Activated CD4-positive, CD25-positive, alpha-beta regulatory T cell treated with anti-CD3 and anti-CD28 coated beads, Interleukin-2, amount 50 U/mL, for 16 hours (primary cell): ENCODE results near the gene BTBD9.
"Not testable (repeated sequence)": the region's sequence is repeated elsewhere in the genome, so short reads cannot be mapped to it uniquely, and the experiment has no call there.

Experiments
- DNase-seq: peaks from one replicate; pipeline ENCODE4 v3.0.0-alpha.2; 2020; ENCODE audit warnings: low read depth, low spot score

BTBD9 gene

DNA sequence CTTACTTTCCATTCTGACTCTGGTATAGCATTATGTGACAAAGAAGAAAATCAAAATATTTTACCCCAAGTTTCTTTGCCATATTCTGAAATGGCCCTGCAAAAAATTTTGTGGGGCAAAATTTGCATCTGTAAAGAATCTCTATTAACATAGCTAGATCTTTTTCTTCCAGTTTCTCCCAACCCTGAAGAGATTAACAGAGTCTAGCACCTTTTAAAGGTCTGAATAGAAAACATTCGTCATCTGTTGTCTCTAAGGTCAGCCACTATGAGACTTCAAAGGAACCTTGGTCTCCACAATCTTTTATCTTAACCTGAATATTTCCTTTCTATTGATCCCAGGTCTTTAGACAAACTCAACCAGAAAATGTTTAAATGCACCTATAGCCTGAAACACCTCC lies 205.7 kb downstream of the BTBD9 start:
- no peak for DNase-seq

DNA sequence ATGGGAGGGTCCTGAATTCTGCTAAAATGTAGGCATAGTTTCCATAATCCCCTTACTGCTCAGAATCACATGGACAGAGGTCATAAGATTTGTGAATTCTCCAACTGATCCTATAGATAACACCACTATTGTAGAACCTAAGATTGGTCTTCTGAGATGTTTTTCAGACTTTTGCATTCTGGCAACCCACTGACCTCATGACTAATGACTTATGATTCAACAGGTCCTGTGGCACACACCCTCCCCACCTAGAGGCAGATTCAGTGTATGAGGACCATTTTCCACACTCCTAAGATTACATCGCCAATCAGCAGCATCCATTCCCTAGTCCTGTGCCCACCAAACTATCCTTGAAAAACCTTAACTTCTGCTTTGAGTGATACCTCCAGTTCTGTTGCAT lies 207.2 kb downstream of the BTBD9 start:
- DNase-seq: no peak

DNA sequence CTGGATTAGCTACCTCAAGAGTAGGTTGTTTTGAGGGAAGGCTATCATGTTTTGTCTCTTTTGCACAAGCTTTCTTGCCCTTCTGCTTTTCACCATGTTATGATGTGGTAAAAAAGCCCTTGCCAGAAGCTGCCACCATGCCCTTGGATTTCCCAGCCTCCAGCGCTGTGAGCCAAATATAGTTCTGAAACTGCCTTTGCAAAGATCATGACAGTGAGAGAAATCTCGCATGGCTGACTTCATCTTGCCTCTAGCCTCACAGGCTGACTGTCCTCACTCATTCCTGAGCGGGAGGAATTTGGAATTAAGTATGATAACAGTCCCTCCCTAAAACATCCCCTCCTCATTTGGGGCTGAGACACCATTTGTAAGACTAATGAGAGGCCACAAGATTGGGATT lies 207.7 kb downstream of the BTBD9 start:
- DNase-seq: no peak

GRCh38 chr6:38429546-38429945 lies 210.2 kb downstream of the BTBD9 start:
- no peak for DNase-seq

GRCh38 chr6:38427492-38428210 lies 212.1 kb downstream of the BTBD9 start:
- DNase-seq: no peak

GRCh38 chr6:38425788-38426488 lies 213.8 kb downstream of the BTBD9 start:
- DNase-seq: not testable (repeated sequence)

GRCh38 chr6:38423746-38424145 lies 216.0 kb downstream of the BTBD9 start:
- DNase-seq: no peak

DNA sequence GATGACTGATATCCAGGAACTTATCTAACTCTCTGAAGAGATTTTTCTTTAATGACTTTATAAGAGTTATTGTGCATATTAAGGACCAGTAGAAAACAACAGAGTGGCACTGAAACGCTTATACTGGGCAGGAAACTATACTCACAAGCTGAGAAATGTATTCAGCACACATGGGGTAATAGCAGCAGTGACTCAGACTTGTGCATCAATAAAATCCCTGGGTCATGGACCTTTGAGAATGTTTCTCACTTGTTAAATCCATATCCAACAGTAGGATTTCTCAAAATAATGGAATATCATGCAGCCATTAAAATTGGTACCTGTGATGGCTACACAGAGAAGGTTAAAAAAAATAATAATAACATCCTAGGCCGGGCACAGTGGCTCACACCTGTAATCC lies 219.5 kb downstream of the BTBD9 start:
- DNase-seq: no peak

GRCh38 chr6:38417521-38417920 lies 222.2 kb downstream of the BTBD9 start:
- DNase-seq: no peak

- DNase-seq: no peak
Observed at GRCh38 chr6:38415231-38416005, 224.3 kb downstream of the BTBD9 start.

GRCh38 chr6:38413102-38413800 lies 226.5 kb downstream of the BTBD9 start:
- DNase-seq: no peak

- no peak for DNase-seq
Observed at GRCh38 chr6:38407192-38407591, 232.5 kb downstream of the BTBD9 start.

- no peak for DNase-seq
Observed at GRCh38 chr6:38406096-38406495, 233.6 kb downstream of the BTBD9 start.

DNA sequence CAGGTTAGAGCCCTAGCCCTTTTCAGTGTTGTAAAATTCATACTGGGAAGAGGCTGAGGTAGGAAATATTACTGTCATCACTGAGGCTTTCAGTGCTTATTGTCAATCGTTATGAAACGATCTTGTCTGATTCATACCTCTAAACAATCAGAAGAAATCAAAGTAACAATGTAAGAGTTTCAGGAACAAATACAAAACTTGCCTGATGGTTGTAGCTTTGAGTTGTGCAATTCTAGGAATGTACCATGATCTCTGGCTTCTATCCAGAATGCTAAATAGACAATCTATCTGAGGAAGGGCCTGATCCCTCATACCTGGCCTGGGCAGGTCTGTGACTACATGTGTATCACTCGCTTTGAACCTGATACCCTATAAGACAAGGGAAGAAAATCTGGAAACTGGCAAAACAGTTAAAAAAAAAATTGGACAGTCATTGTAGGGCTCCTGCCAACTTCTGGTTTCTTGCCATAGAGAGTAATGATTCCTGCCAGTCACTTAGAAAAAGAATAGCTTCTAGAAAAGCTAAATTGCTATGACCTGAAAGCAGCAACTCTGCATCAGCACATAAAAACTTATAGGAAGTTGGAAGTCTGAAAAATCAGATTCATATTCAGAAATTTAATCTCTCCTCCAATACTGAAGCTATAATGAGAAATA lies 234.7 kb downstream of the BTBD9 start:
- no peak for DNase-seq

GRCh38 chr6:38404355-38404754 lies 235.4 kb downstream of the BTBD9 start:
- no peak for DNase-seq

DNA sequence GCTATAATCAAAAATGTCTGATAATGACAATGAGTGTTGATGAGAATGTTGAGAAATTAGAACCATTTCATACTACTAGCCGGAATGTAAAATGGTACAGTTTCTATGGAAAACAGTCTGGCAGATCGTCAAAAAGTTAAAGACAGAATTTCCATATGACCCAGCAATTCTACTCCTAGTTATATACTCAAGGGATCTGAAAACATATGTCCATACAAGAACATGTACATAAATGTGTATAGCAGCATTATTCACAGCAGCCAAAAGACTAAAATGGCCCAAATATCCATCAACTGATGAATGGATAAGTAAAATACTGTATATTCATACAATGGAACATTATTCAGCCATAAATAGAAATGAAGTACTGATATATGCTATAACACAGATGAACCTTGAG lies 236.2 kb downstream of the BTBD9 start:
- DNase-seq: no peak

DNA sequence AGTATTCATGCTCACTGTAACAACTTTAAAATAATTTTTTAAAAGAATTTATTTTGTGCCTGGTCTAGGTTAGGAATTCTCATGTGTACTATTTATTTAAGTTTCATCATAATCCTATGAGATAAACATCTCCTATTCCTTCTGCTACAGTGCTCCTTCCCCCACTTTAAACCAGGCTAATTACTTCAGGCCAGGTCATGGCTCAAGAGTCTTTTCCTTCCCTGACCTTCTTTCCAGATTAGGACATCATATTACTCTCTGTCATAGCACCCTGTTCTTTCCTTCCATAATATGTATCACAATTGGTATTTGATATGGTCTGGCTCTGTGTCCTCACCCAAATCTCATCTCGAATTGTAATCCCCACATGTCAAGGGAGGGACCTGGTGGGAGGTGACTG lies 239.0 kb downstream of the BTBD9 start:
- DNase-seq: no peak

GRCh38 chr6:38400101-38400500 lies 239.6 kb downstream of the BTBD9 start:
- DNase-seq: no peak

DNA sequence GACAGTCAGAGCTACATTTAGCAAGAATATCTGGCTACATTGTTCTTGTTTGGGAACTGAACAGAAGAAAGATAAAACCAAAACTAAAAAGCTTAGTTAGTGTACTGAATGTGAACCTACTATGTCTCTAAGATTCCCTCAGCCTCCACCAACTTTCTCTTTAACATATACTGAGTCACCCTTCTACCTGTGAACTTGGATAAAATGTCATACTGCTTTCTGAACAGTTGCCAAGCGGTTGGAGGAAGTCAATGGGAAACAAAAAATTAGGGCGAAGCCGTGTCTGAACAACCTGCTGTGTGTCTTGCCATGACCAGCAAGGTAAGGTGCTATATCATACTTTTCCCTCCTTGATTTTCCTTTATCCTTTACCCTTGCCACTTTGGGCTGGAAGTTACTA lies 243.5 kb downstream of the BTBD9 start:
- no peak for DNase-seq

DNA sequence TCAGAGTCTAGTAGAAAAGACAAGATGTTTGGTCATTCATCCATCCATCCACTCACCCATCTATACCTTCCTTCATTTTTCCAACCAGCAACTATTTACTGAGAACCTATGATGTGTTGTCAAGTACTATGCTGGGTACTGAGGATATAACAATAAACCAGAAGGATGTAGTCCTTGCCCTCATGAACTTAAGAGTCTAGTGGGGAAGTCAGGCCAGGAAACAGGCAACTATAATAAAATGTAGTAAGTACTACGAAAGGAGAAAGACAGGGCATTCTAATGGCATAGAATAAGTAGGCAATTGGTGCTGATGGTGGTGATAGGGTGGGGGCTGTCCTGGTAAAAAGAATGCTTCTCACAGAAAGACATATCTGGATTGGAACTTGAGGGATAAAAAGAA lies 245.7 kb downstream of the BTBD9 start:
- DNase-seq: no peak
